HG03175 (cell line): Measurements from ENCODE around the gene RPS27.
A peak's percentile ranks its signal among the peaks of the same experiment; 100 is the strongest.

Source experiments
- ATAC-seq: cut with Tn5 transposase; IDR thresholded peaks from one replicate; pipeline ENCODE4 v1.9.1; 2021; ENCODE audit warnings: mild to moderate bottlenecking, moderate library complexity; ENCODE audit not compliant: unreplicated experiment

Gene RPS27

DNA sequence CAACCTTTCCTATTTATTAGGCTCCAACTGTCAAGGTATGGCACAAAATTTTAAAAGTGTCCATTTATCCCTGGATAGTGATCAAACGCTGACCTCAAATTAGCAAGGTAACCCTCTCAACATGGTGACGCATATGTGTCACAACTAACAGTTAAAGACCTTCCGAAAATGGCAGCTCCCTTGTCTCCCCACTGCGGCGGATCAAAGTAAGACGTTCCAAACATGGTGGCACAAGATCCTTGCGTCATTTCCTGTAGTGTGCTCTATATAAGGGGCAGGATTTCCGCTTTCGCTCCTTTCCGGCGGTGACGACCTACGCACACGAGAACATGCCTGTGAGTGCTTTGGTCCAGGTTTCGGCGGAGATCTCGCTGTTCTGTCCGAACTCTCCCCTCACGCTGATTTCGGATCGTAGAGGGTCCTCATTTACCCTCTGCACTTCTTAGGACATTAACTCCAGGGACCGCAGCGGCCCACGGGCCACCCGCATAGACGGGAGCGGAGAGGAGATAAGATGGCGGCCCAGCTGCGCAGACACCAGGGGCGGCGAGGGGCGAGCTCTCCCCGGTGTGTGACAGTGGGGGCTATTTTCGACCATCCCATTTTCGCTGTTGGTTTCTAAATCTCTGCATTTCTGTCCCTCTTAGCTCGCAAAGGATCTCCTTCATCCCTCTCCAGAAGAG, at the start of gene RPS27:
RPS27 (plus strand) TSS at position 295 of the 683 bp plus-strand sequence; CDS start at position 330, 35 bp downstream.
- ATAC-seq = peak; percentile 70

DNA sequence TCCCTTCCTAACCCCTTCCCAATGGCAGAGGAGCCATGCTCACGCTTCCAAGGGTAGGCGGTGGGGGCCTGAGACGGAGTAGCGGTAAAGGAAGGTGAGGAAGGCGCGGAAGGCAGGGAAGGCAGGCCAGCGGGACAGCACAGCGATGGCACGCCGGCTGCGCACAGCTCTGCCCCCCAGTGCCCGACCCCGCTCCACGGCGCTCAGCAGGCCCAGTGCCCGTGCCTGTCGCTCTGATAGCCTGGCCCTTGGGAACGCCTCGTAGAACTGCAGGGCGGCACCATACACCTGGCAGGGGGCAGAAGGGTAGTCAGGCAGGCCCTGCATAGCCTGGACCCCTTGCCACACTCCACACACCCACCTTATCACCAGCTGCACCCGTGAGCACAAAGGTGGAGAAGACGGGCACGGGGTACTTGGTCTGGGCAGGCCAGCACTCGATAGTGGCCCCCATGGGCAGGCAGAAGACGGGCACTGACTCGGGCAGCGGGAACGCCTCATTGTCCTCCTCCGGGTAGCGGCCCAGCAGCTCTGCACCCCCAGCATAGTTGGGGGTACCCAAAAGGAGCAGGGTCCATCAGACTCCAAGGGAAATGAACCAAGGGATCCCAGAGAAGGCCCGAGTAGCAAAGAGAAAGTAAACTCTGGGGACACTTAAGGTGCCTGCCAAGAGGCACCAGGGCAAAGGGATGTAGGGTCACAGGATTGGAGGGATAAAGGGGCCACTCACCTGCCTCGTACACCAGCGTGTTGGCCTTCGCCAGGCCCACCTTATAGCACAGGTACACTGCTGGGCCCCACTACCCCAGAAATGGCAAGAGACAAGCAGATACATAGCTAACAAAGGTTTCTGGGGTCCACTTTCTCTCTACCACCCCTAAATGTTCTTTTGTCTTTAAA, 48.5 kb upstream of the RPS27 start:
- ATAC-seq = no peak

DNA sequence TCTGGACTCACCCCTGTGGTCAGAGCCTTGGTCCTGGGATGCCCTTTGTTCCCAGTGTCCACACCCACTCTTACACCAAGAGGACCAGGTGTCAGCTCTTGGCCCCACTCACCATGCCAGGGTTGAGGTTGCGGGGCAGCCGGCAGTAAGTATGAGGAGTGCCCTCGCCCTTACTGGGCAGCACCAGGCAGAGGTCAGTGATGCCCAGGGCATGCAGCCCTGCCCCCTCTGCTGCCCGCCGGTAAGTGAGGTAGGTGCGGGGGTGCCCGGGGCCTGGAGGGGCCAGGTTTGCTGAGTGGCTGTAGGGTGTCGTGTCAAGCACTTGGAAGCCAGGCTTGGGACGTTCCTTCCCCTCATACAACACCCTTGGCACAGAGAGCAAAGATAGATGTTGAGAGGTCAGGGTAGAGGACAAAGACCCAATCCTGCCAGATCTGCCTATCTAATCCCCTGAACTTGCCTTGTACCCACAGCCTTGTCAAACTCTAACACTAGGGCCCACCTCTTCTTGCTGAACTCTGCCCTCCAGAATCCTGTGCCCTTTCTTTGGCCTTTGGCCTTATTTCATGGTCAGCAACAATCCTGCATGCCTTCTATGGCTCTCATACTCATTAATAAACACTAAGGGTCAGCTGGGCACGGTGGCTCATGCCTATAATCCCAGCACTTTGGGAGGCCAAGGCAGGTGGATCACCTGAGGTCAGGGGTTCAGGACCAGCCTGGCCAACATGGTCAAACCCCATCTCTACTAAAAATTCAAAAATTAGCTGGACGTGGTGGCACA, 47.6 kb upstream of the RPS27 start:
- no peak for ATAC-seq

DNA sequence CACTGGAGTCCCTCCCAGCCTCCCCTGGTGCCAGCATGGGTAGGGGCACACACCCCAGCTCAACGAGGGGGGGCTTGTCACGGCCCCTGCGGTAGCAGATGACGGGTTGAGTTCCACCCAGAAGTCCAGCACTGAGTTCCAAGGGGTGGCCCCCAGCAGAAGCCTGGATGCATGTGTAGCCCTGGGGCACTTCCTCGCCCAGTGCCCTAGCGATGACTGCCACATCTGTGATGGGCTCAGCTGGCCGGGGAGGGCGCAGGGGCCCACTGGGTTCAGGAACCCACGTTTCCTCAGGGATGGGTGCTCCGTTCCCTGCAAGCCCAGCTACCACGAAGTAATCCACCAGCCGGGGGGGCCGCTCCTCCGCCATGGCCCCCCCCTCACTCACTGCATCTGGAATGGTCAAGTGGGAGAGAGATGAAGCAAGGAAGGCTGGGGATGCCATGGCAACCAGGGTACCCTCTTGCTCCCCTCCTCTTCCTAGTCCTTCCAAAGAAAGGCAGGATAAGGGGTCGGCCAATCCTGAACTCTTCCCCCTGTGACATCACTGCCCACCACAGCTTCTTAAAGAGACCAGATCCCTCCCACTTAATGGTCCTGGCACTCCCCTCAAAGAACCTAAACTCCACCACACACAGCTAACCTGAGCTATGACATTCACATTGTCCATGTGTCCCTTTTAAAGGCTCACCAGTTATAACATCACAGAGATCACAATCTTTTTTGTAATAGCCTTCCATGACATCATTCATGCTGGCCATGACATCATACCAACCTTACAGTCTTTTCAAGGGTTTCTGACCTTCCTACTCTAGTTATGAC, 46.3 kb upstream of the RPS27 start:
- no peak for ATAC-seq

GRCh38 chr1:153944827-153945117, 45.8 kb upstream of the RPS27 start:
- no peak for ATAC-seq

DNA sequence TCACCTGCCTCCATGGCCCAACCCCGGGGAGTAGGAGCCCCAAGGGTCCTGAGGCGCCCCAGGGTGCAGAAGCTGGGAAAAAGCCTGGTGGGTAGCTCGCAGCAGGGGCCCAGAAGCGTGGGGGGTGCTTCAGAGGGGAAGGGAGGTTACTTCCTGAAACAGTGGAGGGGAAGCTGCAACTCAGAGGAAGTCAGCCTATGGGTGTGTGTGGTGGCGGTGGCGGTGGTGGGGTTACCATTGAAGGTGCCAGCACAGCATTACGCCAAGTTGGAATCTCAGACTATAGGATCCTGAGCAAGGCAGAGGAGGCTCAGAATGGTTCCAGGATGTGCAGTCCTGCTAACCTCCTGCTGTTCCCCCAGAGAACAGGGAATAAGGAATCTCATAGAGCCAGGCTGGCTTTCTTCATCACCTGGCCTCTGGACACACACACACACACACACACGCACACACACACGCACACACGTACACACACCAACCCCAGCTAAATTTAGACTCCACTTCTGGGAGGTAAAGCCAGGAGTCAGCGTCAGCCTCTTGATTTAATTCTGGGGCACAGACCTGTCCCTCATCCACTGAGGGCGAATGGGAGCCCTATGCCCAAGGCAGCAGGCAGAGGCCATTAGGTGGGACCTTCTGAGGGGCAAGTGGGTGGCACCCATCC, 45.3 kb upstream of the RPS27 start:
- ATAC-seq = peak; percentile 41

GRCh38 chr1:153945795-153946621, 44.6 kb upstream of the RPS27 start:
- peak; percentile 71 for ATAC-seq

DNA sequence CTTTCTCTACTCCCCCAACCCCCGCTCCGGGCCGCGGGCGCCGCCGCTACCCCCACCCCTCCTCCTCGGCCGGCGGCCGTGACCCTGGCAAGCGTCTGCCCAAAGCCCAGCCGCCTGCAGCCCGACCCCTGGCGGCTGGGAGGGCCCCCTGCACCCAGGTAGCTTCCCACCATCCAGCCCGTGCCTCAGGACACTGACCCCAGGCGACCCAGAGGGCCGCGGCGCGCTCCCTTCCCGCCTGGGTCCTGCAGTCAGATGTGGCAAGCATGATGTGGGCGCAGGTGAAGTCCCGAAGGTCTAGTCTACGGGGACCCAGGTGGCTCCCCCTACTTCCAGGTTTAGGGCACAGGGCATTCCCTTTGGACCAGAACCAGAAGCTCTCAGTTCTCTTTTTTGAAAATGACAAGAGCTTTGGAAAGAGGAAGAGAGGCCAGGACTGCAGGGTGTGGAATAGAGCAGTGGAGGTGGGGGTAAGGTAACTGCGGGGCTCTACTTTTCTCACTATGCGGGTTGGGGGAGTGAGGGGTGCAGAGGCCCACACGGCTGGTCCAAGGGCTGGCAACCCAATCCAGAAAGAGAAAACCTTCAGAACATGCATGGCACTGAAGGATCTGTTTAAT, 43.8 kb upstream of the RPS27 start, which contains the start of gene DENND4B:
DENND4B (minus strand) TSS at position 97 of the 620 bp plus-strand sequence. CDS start 2,344 bp downstream, outside the sequence.
- ATAC-seq = peak; percentile 65

GRCh38 chr1:153951183-153951582, 39.4 kb upstream of the RPS27 start:
- no peak for ATAC-seq

- ATAC-seq = no peak
These were observed 38.8 kb upstream of the RPS27 start for GRCh38 chr1:153951801-153952200.

- ATAC-seq = no peak
These were observed 36.6 kb upstream of the RPS27 start for GRCh38 chr1:153953859-153954365.

GRCh38 chr1:153954826-153955225, 35.7 kb upstream of the RPS27 start:
- ATAC-seq = no peak

- ATAC-seq = no peak
These were observed 33.4 kb upstream of the RPS27 start for GRCh38 chr1:153956997-153957715.

- ATAC-seq = peak; percentile 11
These were observed 32.8 kb upstream of the RPS27 start for GRCh38 chr1:153957744-153958110.

DNA sequence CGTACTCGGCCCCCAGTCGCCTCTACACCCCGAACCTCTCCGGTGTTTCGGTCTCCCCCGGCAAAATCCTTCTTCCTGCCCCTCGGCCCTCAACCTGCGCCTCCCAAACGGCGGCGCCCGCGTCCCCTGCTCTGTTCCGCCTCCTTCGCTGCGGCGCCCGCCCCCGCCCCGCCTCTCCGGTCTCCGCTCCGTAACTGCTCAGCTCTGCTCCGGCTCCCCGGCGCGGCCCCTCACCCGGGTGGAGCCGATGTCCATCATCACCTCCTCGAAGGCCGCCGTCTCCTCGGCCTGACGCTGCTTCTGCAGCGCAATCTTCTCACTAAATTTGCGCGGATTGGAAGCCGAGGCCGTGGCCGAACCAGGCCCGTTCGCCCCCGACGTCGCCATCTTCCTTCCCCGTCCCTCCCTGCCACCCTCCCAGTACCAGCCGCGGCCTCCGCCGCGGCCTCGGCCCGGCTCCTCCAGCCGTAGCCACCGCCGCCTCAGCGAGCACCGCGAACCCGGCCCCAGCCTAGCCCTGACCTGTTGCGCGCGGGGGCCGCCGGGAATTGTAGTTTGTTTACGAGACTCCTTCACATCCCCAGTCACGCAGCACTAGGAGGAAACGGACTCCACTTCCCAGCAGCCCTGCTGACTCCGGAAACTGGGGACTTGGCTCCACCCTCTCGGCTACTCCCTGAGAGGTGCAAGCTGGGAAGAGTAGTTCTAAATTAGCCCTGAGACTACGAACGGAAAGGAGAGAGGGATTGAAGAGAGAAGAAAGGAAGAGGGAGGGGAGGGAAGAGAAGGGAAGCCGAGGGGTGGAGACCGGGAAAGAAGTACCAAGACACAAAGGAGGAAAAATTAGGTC, 32.2 kb upstream of the RPS27 start, which contains the start of gene CRTC2:
CRTC2 (minus strand) TSS at position 502 of the 850 bp plus-strand sequence; CDS start at position 387, 115 bp downstream.
- peak; percentile 80 for ATAC-seq

GRCh38 chr1:153958961-153959260, 31.7 kb upstream of the RPS27 start:
- no peak for ATAC-seq

DNA sequence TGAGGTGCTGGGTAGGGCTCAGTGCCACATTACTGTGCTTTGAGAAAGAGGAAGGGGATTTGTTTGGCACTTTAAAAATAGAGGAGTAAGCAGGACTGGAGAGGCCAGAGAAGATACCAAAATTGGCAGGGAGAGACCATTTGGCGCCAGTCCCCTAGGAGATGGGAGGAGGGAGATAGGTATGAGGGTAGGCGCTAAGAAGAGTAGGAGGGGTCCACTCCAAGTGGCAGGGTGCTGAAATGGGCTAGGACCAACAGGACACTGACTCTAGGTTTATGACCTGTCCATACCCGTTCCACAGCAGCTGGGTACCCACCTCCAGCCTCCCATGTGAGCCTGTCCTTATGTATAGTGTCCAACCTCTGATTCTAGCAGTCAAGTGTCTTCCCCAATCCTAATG, 31.1 kb upstream of the RPS27 start:
- no peak for ATAC-seq
